Measurements from ENCODE around the gene USP5. TPM values are rescaled to one million over a fixed set of nuclear protein-coding genes. Genes with fewer than 3 reads are reported as not detected.

The USP5 gene
- total RNA-seq, 1 donor from 2014 or later: 146 TPM

DNA sequence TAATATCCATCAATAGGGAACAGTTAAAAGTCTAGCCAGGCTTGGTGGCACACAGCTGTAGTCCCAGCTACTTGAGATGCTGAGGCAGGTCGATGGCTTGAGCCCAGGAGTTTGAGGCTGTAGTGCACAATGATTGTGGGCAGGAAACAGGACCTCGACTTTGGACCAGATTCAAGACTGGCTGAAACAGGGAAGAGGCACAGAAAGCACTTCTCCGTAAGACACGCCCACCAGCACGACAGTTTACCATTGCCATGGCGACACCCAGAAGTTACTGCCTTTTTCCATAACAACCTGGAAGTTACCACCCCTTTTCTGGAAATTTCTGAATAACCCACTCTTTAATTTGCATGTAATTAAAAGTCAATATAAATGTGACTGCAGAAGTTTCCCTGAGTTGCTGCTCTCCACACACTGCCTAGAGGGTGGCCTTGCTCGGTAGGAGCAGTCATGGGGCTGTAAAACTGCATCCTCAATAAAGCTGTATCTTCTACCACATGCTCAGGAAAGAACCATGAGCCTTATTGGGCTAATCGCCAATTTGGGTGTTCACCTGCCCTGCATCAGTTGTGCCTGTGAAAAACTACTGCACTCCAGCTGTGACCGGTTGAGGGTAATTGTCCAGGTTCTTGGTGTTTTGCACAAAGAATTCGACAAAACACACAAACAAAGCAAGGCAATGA is 48.0 kb downstream of the USP5 start:
- Histone ChIP-seq H3K36me3 (ENCODE audit: insufficient read depth, low read length) (no peaks in the 10 kb centered on the region), H3K27ac (ENCODE audit: low read depth, low read length) (no peak overlapping the region), H4K20me1 (ENCODE audit: insufficient read depth, low read length) (no peaks in the 10 kb centered on the region), H3K9me3 (ENCODE audit: insufficient read depth, low read depth, low read length) (no peaks in the 10 kb centered on the region), H3K27me3 (ENCODE audit: insufficient read depth, low read length) (no peaks in the 10 kb centered on the region), H3K4me1 (ENCODE audit: insufficient read depth, low read length) (peaks cover under 1% of the 10 kb centered on the region), H2AFZ (ENCODE audit: low read depth, low read length) (no peak overlapping the region), H3K4me2 (ENCODE audit: low read length) (peak overlapping the region; percentile 2), H3K79me2 (ENCODE audit: insufficient read depth, low read length) (no peaks in the 10 kb centered on the region), H3K4me3 (ENCODE audit: insufficient read depth, low read depth, low read length) (no peak overlapping the region), H3K9ac (ENCODE audit: low read length) (no peak overlapping the region)
- Mint-ChIP-seq H3K36me3 (ENCODE audit: low read depth, unreplicated experiment) (no peaks in the 10 kb centered on the region), H3K27ac (ENCODE audit: unreplicated experiment) (no peak overlapping the region), H3K4me3 (ENCODE audit: unreplicated experiment) (no peak overlapping the region), H3K4me1 (ENCODE audit: low read depth, unreplicated experiment) (no peaks in the 10 kb centered on the region), H3K9me3 (ENCODE audit: unreplicated experiment) (no peaks in the 10 kb centered on the region), H3K27me3 (ENCODE audit: low read depth, unreplicated experiment) (no peaks in the 10 kb centered on the region)
- no peak for FAIRE-seq
- DNase-seq (ENCODE audit: low read depth): peak; percentile 75
- TF ChIP-seq, protein P1, sequence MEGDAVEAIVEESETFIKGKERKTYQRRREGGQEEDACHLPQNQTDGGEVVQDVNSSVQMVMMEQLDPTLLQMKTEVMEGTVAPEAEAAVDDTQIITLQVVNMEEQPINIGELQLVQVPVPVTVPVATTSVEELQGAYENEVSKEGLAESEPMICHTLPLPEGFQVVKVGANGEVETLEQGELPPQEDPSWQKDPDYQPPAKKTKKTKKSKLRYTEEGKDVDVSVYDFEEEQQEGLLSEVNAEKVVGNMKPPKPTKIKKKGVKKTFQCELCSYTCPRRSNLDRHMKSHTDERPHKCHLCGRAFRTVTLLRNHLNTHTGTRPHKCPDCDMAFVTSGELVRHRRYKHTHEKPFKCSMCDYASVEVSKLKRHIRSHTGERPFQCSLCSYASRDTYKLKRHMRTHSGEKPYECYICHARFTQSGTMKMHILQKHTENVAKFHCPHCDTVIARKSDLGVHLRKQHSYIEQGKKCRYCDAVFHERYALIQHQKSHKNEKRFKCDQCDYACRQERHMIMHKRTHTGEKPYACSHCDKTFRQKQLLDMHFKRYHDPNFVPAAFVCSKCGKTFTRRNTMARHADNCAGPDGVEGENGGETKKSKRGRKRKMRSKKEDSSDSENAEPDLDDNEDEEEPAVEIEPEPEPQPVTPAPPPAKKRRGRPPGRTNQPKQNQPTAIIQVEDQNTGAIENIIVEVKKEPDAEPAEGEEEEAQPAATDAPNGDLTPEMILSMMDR (IDR thresholded peaks at IDR 0.05; ENCODE audit: insufficient read depth, low read depth, low read length): no peak
- TF ChIP-seq EZH2 (IDR thresholded peaks at IDR 0.05; ENCODE audit: insufficient read depth, low read length): no peak

DNA sequence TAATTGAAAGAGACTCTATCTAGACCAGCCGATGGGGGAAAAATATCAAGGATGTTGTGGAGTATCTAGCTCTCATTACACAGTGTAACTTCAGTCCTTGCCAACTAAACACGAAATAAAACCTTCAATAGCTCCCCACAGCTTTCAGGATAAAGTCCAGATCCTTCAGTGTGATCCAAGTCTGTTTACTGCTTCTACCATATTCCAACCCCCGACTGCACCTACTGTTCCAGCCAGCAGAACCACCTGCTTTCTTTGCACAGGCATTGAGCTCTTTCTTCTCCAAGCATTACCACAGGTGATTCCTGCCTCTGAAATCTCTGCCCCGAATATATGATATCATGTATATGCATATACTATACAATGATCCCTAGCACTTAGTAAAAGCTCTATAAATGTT is 50.5 kb downstream of the USP5 start:
- Mint-ChIP-seq H3K27ac (ENCODE audit: unreplicated experiment) (no peak overlapping the region), H3K27me3 (ENCODE audit: low read depth, unreplicated experiment) (no peaks in the 10 kb centered on the region), H3K36me3 (ENCODE audit: low read depth, unreplicated experiment) (no peaks in the 10 kb centered on the region), H3K4me1 (ENCODE audit: low read depth, unreplicated experiment) (no peaks in the 10 kb centered on the region), H3K4me3 (ENCODE audit: unreplicated experiment) (no peak overlapping the region), H3K9me3 (ENCODE audit: unreplicated experiment) (no peaks in the 10 kb centered on the region)
- Histone ChIP-seq H2AFZ (ENCODE audit: low read depth, low read length) (no peak overlapping the region), H3K4me1 (ENCODE audit: insufficient read depth, low read length) (peaks cover 6% of the 10 kb centered on the region), H3K27ac (ENCODE audit: low read depth, low read length) (no peak overlapping the region), H3K79me2 (ENCODE audit: insufficient read depth, low read length) (no peaks in the 10 kb centered on the region), H3K36me3 (ENCODE audit: insufficient read depth, low read length) (no peaks in the 10 kb centered on the region), H4K20me1 (ENCODE audit: insufficient read depth, low read length) (no peaks in the 10 kb centered on the region), H3K9me3 (ENCODE audit: insufficient read depth, low read depth, low read length) (no peaks in the 10 kb centered on the region), H3K4me3 (ENCODE audit: insufficient read depth, low read depth, low read length) (no peak overlapping the region), H3K9ac (ENCODE audit: low read length) (no peak overlapping the region), H3K4me2 (ENCODE audit: low read length) (no peak overlapping the region), H3K27me3 (ENCODE audit: insufficient read depth, low read length) (no peaks in the 10 kb centered on the region)
- DNase-seq (ENCODE audit: low read depth): no peak
- no peak for FAIRE-seq
- no peak for TF ChIP-seq EZH2 (IDR thresholded peaks at IDR 0.05; ENCODE audit: insufficient read depth, low read length)
- TF ChIP-seq, protein P1 (IDR thresholded peaks at IDR 0.05; ENCODE audit: insufficient read depth, low read depth, low read length): no peak

DNA sequence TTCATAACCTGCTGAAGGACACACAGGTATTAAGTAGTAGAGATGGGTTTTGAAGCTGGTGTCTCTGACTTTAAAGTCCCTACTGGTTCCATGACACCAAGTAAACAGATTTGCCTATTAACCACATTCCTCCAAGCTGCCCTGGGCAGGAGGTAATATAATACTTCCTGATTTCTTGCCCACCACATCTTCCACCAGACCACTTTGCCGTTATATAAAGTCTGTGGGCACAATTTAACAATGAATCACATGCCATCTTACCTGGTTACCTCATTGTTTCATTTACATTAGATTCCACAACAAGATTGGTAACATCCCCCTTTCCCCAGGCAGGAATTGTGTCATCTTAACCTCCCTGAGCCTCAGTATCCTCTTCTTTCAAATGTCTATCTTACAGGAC is 51.8 kb downstream of the USP5 start:
- Histone ChIP-seq H3K4me3 (ENCODE audit: insufficient read depth, low read depth, low read length) (no peak overlapping the region), H3K27ac (ENCODE audit: low read depth, low read length) (no peak overlapping the region), H3K27me3 (ENCODE audit: insufficient read depth, low read length) (no peaks in the 10 kb centered on the region), H4K20me1 (ENCODE audit: insufficient read depth, low read length) (no peaks in the 10 kb centered on the region), H3K9ac (ENCODE audit: low read length) (no peak overlapping the region), H3K4me1 (ENCODE audit: insufficient read depth, low read length) (peaks cover 6% of the 10 kb centered on the region), H2AFZ (ENCODE audit: low read depth, low read length) (no peak overlapping the region), H3K36me3 (ENCODE audit: insufficient read depth, low read length) (no peaks in the 10 kb centered on the region), H3K9me3 (ENCODE audit: insufficient read depth, low read depth, low read length) (no peaks in the 10 kb centered on the region), H3K4me2 (ENCODE audit: low read length) (no peak overlapping the region), H3K79me2 (ENCODE audit: insufficient read depth, low read length) (no peaks in the 10 kb centered on the region)
- H3K27me3 Mint-ChIP-seq (ENCODE audit: low read depth, unreplicated experiment): no peaks in the 10 kb centered on the region
- no peaks in the 10 kb centered on the region for H3K4me1 Mint-ChIP-seq (ENCODE audit: low read depth, unreplicated experiment)
- H3K27ac Mint-ChIP-seq (ENCODE audit: unreplicated experiment): no peak overlapping the region
- H3K9me3 Mint-ChIP-seq (ENCODE audit: unreplicated experiment): no peaks in the 10 kb centered on the region
- FAIRE-seq (no peak), DNase-seq (ENCODE audit: low read depth) (no peak)
- H3K36me3 Mint-ChIP-seq (ENCODE audit: low read depth, unreplicated experiment): no peaks in the 10 kb centered on the region
- no peak for TF ChIP-seq EZH2 (IDR thresholded peaks at IDR 0.05; ENCODE audit: insufficient read depth, low read length)
- TF ChIP-seq, protein P1 (IDR thresholded peaks at IDR 0.05; ENCODE audit: insufficient read depth, low read depth, low read length): no peak
- H3K4me3 Mint-ChIP-seq (ENCODE audit: unreplicated experiment): no peak overlapping the region

All from astrocyte (in vitro differentiated cells and primary cell).